AG04450 (cell line): ENCODE measurements around the gene ITGAE. TPM values are rescaled to one million over a fixed set of nuclear protein-coding genes. Genes with fewer than 3 reads are reported as not detected.

Experiments
- CTCF ChIA-PET: fragments of 300-600, 350-600 bp; formaldehyde crosslinking; extraction: SDS; loops from one replicate; lab custom pipeline; 2022; ENCODE audit warnings: antibody characterized with exemption, inconsistent platforms; lab: Charles Lee
- POLR2A ChIA-PET: fragments of 350-600 bp; formaldehyde crosslinking; extraction: SDS; loops from one replicate; lab custom pipeline; 2021; ENCODE audit warnings: antibody characterized with exemption, inconsistent platforms; lab: Yijun Ruan, JAX
- DNase-seq: peaks from one replicate; pipeline ENCODE4 v3.0.0-alpha.2; 2011; ENCODE audit warnings: low read depth, low spot score
- H3K27ac ChIP-seq: one replicate; pipeline ENCODE4 v1.5.1; 2012; ENCODE audit warnings: low read depth, low read length, control low read depth
- H3K27me3 ChIP-seq: one replicate; pipeline ENCODE4 v1.6.0; 2012; ENCODE audit warnings: low read length; ENCODE audit not compliant: control insufficient read depth, insufficient read depth
- H3K4me3 ChIP-seq: 2 replicates; pipeline ENCODE4 v1.5.1; 2011; ENCODE audit warnings: mild to moderate bottlenecking, low read depth, low read length, control low read depth
- H3K9me3 ChIP-seq: 2 replicates; pipeline ENCODE4 v1.5.1; 2012; ENCODE audit warnings: low read length; ENCODE audit not compliant: control insufficient read depth, insufficient read depth
- polyA plus RNA-seq: library from polyadenylated mRNA; depleted of rRNA; stranded (reverse); fragments of >200 nt; gene quantifications from 2 replicates; pipeline ENCODE4 v1.2.3, GENCODE V29; 2011
- TF ChIP-seq, protein P1 (sequence below): IDR thresholded peaks from 2 replicates; pipeline ENCODE4 v1.5.1; 2011; ENCODE audit warnings: low read depth, low read length, control low read depth, inconsistent platforms

The ITGAE gene
- polyA plus RNA-seq, 1 experiment: 98.1 TPM

DNA sequence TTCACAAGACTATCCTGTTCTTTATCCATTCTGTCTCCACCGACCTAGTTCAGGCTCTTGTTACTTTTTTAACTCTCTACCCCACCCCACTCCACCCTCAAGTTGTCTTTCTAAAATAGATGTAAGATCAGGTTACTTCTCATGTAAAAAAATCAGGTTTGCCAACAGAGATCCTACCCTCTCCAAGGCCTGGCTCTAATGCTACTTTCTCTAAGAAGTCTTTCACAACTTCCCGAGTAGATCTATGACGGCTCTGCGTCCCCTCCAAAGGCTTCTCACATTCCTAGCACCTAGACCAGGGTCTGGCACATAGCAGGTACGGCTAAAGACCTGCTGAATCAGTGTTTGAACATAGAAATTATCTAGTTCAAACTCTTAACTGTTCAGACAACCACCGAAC lies 14.1 kb upstream of the ITGAE start:
- ChIA-PET POLR2A (no interaction called here), CTCF (interaction anchor here (0.6 to 3.7 kb wide), 3 partner anchors 12 to 78 kb away, joined by 4 to 19 read pairs (median 18); partner anchors contain the start of gene NCBP3)
- H3K27me3 ChIP-seq: no peaks in the 10 kb centered on the region
- H3K4me3 ChIP-seq: no peak overlapping the region
- DNase-seq: no peak
- H3K27ac ChIP-seq: no peak overlapping the region
- TF ChIP-seq, protein P1, sequence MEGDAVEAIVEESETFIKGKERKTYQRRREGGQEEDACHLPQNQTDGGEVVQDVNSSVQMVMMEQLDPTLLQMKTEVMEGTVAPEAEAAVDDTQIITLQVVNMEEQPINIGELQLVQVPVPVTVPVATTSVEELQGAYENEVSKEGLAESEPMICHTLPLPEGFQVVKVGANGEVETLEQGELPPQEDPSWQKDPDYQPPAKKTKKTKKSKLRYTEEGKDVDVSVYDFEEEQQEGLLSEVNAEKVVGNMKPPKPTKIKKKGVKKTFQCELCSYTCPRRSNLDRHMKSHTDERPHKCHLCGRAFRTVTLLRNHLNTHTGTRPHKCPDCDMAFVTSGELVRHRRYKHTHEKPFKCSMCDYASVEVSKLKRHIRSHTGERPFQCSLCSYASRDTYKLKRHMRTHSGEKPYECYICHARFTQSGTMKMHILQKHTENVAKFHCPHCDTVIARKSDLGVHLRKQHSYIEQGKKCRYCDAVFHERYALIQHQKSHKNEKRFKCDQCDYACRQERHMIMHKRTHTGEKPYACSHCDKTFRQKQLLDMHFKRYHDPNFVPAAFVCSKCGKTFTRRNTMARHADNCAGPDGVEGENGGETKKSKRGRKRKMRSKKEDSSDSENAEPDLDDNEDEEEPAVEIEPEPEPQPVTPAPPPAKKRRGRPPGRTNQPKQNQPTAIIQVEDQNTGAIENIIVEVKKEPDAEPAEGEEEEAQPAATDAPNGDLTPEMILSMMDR: no peak
- H3K9me3 ChIP-seq: no peaks in the 10 kb centered on the region

DNA sequence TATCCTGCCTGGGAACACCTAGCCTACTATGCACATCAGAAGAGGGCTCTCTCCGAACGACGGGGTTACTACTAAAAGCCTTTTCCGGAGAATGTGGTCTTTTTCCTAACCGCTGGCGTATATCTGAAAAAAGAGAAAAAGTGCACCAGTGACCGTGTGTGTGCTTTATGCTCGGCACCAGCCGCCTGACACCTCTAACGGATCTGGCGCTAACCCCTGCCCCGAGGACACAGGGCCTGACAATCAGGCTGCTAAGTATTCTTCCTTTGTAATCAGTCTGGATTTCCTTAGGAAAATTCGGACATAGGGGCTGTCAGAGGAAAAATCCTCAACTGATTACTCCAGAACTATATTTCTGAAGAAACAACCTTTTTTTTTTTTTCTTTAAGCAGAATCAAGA lies 13.4 kb upstream of the ITGAE start:
- ChIA-PET POLR2A (no interaction called here), CTCF (interaction anchor here (0.6 to 3.7 kb wide), 3 partner anchors 13 to 77 kb away, joined by 4 to 19 read pairs (median 18); partner anchors contain the start of gene NCBP3)
- no peak overlapping the region for H3K4me3 ChIP-seq
- TF ChIP-seq, protein P1: no peak
- no peak for DNase-seq
- no peaks in the 10 kb centered on the region for H3K9me3 ChIP-seq
- H3K27ac ChIP-seq: no peak overlapping the region
- H3K27me3 ChIP-seq: no peaks in the 10 kb centered on the region

DNA sequence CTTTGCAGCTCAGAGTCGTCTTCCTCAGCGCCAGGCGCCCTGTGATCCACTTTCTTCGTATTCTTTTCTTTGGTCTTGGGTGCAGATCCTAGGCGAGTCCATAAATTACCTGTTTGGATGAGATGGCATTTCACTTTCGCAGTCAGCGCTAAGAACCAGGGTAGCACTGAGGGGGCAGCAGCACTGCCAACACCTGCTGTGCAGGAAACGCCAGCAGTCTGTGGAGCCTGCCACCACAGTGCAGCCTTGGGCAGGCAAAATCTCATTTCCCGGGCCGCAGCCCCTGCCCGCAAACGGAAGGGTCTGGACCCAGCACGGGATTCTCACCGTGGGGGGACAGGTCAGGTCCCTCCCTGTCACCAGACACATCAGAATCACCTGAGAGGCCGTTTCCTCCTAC lies 12.2 kb upstream of the ITGAE start:
- TF ChIP-seq, protein P1: no peak
- Histone ChIP-seq H3K4me3 (no peak overlapping the region), H3K27ac (no peak overlapping the region), H3K27me3 (no peaks in the 10 kb centered on the region), H3K9me3 (no peaks in the 10 kb centered on the region)
- ChIA-PET CTCF (interaction anchor here (1.2 to 2.6 kb wide), 2 partner anchors 33 to 79 kb away, joined by 3 to 12 read pairs; partner anchors contain the start of gene NCBP3), POLR2A (no interaction called here)
- no peak for DNase-seq

DNA sequence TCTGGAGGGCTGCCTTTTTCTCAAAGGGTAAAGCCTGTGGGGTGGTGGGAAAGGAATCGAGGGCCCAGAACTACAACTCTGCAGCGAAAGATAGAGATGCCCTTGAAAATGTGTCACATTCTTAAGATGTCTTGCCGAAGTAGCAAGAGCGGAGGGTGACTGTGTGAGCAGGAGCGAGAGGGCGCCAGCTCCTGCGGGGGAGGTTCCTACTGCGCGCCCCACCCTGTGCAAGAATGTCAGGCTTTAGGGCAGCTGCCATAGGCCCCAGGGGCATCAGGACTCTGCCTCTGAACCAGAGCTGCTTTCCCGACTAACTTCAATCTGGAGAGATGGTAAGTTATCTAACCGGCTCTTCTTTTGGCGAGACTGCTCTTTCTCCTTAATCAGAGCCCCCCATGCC lies 11.8 kb upstream of the ITGAE start:
- no peaks in the 10 kb centered on the region for H3K27me3 ChIP-seq
- CTCF ChIA-PET: interaction anchor here (1.2 to 2.6 kb wide), 3 partner anchors 33 to 78 kb away, joined by 3 to 15 read pairs (median 12); partner anchors contain the start of gene NCBP3
- H3K9me3 ChIP-seq: no peaks in the 10 kb centered on the region
- TF ChIP-seq, protein P1: no peak
- no peak overlapping the region for H3K4me3 ChIP-seq
- POLR2A ChIA-PET: interaction anchor here (1.0 kb wide), 1 partner anchor 14 kb away, joined by 3 read pairs; no protein-coding TSS in a partner anchor
- H3K27ac ChIP-seq: no peak overlapping the region
- DNase-seq: no peak

DNA sequence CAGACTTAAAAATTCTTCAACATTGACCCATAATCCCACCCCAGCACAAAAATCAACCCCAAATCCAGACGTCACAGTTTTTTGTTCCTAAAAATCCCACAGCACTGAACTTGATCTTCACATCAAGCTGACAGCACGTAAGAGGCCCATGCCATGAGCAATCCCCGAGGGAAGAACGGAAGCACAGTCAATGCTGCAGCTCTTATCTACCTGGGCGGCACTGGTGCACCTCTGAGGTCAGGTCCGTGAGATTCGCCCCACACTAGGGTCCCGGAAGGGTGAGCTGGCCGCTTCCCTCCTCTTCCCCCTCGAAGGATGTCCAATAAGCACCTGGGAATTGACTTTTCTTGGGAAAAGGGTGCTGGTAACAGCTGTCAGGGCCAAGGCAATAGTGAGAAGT lies 11.3 kb upstream of the ITGAE start:
- CTCF ChIA-PET: interaction anchor here (1.2 to 2.6 kb wide), 3 partner anchors 34 to 78 kb away, joined by 3 to 15 read pairs (median 12); partner anchors contain the start of gene NCBP3
- H3K27me3 ChIP-seq: no peaks in the 10 kb centered on the region
- H3K4me3 ChIP-seq: no peak overlapping the region
- POLR2A ChIA-PET: interaction anchor here (1.0 kb wide), 1 partner anchor 14 kb away, joined by 3 read pairs; no protein-coding TSS in a partner anchor
- TF ChIP-seq, protein P1: no peak
- no peak for DNase-seq
- H3K9me3 ChIP-seq: no peaks in the 10 kb centered on the region
- no peak overlapping the region for H3K27ac ChIP-seq
